Measurements from ENCODE around the gene SUCLA2.

DNA sequence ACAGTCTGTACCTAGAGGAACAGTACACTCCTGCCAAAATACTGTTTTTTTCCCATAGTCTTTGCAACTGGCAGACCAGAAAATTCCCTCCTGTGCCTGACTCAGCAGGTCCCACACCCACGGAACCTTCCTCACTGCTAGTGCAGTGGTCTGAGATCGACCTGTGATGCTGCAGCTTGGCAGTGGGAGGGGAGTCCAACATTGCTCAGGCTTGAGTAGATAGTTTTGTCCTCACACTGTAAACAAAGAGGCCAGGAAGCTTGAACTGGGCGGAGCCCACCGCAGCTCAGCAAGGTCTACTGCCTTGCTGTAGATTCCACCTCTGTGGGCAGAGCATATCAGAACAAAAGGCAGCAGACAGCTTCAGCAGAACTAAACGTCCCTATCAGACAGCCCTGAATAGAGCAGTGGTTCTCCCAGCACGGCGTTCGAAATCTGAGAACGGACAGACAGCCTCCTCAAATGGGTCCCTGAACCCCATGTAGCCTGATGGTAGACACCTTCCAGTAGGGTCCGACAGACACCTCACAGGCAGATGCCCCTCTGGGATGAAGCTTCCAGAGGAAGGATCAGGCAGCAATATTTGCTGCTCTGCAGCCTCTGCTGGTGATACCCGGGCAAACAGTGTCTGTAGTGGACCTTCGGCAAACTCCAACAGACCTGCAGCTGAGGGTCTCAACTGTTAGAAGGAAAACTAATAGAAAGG, 92.7 kb downstream of the SUCLA2 start:
- TF ChIP-seq TAF1 (IDR thresholded peaks at IDR 0.05; ENCODE audit: low read depth) (no peak), CEBPB (IDR thresholded peaks at IDR 0.05) (no peak)

Data from Ishikawa (cell line).